ENCODE results near the gene YKT6.
A peak's percentile ranks its signal among the peaks of the same experiment; 100 is the strongest.

YKT6 gene

DNA sequence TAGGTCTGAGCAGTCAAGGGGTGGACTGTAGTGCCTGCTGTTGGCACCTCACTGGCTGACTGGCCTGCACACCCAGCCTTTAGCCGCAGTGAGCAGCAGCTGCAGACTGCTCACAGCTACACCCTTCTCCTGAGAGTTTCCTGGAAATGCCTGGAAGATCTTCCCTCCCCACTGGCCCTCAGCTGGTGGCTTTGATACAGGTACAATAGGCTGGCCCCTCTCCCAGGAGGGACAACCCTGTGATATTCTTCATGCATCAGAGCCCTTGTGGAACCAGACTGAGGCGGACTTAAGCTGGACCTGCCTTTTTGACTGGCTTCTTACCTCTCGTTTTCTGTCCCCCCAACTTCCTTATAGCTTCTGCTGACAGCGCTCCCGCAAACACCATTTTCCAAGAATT, 18.0 kb upstream of the YKT6 start:
- TF ChIP-seq, protein P1, sequence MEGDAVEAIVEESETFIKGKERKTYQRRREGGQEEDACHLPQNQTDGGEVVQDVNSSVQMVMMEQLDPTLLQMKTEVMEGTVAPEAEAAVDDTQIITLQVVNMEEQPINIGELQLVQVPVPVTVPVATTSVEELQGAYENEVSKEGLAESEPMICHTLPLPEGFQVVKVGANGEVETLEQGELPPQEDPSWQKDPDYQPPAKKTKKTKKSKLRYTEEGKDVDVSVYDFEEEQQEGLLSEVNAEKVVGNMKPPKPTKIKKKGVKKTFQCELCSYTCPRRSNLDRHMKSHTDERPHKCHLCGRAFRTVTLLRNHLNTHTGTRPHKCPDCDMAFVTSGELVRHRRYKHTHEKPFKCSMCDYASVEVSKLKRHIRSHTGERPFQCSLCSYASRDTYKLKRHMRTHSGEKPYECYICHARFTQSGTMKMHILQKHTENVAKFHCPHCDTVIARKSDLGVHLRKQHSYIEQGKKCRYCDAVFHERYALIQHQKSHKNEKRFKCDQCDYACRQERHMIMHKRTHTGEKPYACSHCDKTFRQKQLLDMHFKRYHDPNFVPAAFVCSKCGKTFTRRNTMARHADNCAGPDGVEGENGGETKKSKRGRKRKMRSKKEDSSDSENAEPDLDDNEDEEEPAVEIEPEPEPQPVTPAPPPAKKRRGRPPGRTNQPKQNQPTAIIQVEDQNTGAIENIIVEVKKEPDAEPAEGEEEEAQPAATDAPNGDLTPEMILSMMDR (IDR thresholded peaks at IDR 0.05; ENCODE audit: low read depth, low read length) = no peak
- no peak for DNase-seq (ENCODE audit: low read depth in 2 of 2)
- H3K4me3 ChIP-seq (replicated peaks in 1 of 2; ENCODE audit: low read depth in 2 of 2, low read length in 2 of 2) = no peak overlapping the region

DNA sequence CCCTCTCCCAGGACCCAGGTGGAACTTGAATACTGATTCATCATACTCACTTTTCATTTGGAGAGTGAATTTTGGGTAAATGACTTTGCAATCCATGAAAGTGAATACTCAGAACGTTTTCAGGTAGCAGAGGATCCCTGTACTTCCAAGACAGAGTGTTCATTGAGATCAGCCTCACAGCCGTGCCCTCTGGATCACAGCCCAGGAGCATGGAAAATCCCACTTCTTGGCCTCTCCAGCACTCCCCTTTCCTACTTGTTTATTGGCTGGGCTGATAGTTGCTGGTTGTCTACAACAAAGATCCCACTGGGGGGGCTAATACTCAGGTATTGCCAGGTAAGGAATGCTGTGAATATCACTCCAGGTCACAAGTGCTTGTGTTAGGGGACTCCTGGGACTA, 17.4 kb upstream of the YKT6 start:
- no peak for DNase-seq (ENCODE audit: low read depth in 2 of 2)
- TF ChIP-seq, protein P1 (IDR thresholded peaks at IDR 0.05; ENCODE audit: low read depth, low read length) = no peak
- no peak overlapping the region for H3K4me3 ChIP-seq (replicated peaks in 1 of 2; ENCODE audit: low read depth in 2 of 2, low read length in 2 of 2)

DNA sequence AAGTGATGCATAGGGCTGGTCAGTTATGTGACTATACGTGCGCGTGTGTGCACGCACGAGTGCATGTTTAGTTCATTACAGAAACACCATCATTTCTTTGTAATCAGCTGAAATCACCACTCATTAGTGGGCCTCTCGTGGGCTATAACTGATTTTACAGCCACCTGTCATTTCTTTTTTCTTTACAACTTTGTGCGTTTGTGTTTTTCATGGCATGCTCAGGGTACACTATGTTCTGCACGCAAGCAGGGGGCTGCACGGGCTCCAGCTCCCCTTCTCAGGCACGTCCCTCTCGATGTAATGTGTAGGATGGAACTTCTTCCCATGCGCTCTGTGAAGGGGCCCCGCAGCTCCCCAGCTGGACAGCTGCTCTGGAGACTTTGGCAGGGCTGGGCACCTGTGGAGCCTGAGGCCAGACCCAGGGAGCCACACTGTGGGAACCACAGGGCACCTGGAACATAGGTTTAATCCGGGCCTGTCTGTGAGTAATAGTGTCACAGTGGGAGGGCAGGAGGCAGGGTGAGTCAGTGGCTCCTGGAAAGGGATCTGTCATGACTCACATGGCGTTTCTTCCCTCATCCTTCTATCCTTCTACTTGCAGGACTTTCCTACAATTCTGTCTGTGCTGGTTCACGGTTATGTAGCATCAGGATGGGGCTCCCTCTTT, 16.4 kb upstream of the YKT6 start:
- DNase-seq (ENCODE audit: low read depth in 2 of 2) = peak; percentile 59 to 84
- TF ChIP-seq, protein P1 (IDR thresholded peaks at IDR 0.05; ENCODE audit: low read depth, low read length) = no peak
- H3K4me3 ChIP-seq (replicated peaks in 1 of 2; ENCODE audit: low read depth in 2 of 2, low read length in 2 of 2) = no peak overlapping the region

DNA sequence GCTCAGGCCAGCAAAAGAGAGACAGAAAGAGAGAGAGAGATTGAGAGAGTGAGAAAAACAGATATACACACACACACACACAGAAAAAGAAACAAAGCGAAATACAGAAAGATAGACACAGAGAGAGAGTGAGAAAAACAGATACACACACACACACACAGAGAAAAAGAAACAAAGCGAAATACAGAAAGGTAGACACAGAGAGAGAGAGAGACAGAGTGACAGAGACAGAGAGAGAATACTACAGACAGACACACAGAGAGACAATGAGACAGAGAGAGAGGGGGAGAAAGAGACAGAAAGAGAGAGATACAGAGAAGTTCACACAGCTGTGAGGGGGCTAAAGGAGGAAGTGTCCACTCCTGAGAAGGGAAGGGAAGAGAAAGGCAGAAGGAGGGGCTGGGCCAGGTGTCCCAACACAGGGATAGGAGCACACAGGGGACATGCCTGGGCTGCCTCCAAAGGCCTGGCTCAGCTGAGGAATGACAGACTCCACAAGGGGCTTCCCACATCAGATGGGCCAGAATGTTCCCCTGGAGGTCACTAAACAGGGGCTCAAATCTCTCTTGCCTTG, 15.8 kb upstream of the YKT6 start:
- TF ChIP-seq, protein P1 (IDR thresholded peaks at IDR 0.05; ENCODE audit: low read depth, low read length) = no peak

DNA sequence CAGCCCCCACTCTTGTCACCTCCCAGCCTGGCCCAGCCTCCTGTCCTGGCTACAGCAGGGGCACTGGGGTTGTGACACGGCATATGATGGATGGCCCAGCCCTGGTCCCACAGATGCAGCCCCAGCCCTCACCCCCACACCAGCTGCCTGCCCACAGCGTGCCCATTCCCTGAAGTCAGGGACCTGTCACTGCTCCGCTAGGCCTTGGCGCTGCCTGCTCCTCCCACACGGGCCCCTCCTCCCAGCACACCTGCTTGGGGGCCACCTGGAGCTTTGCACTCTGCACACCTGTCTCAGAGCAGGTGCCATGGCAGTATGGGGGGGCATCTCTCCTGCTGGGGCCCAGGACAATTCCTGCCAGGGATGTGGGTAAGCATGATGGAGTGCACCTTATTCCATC, 15.0 kb upstream of the YKT6 start:
- TF ChIP-seq, protein P1 (IDR thresholded peaks at IDR 0.05; ENCODE audit: low read depth, low read length) = no peak
- no peak for DNase-seq (ENCODE audit: low read depth in 2 of 2)
- no peak overlapping the region for H3K4me3 ChIP-seq (replicated peaks in 1 of 2; ENCODE audit: low read depth in 2 of 2, low read length in 2 of 2)

More for the DNA sequence above, 15.8 kb upstream of the YKT6 start:
- H3K4me3 ChIP-seq (replicated peaks in 1 of 2; ENCODE audit: low read depth in 2 of 2, low read length in 2 of 2) = no peak overlapping the region
- no peak for DNase-seq (ENCODE audit: low read depth in 2 of 2)

DNA sequence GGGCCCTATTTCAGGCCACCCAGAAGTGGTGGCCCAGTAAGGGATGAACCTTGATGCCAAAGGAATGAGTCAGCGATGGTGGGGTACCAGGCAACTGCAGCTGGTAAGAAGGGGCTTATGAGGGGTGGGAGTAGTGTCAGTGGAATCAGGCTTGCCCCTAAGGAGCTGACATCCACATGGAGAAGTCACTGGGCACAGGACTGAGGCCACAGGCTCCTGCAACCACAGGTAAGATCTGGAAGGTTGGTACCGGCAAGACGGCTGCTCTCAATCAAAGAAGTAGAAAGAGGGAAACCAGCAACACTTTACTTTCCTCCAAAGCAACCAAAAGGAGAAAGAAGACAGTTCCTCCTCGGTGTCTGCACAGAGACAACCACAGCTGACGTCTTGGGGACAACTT, 14.0 kb upstream of the YKT6 start:
- TF ChIP-seq, protein P1 (IDR thresholded peaks at IDR 0.05; ENCODE audit: low read depth, low read length) = no peak
- DNase-seq (ENCODE audit: low read depth in 2 of 2) = no peak
- no peak overlapping the region for H3K4me3 ChIP-seq (replicated peaks in 1 of 2; ENCODE audit: low read depth in 2 of 2, low read length in 2 of 2)
